Esophagus (tissue), 2 donors: Measurements from ENCODE around the gene ARMC9. TPM values are rescaled to one million over a fixed set of nuclear protein-coding genes. Genes with fewer than 3 reads are reported as not detected.
"Not testable (repeated sequence)": the region's sequence is repeated elsewhere in the genome, so short reads cannot be mapped to it uniquely, and the experiment has no call there.

Source experiments
- H3K27ac ChIP-seq, 2 donors: one replicate each; pipeline ENCODE4 v1.5.1; 2013; ENCODE audit warnings: low read depth in 2 of 2, mild to moderate bottlenecking in 2 of 2, inconsistent platforms in 1 of 2, low read length in 1 of 2, moderate library complexity in 1 of 2
- H3K27me3 ChIP-seq, 2 donors: one replicate each; pipeline ENCODE4 v1.6.1; 2013; ENCODE audit warnings: low read length in 2 of 2, control low read depth in 1 of 2, mild to moderate bottlenecking in 1 of 2; ENCODE audit not compliant: insufficient read depth in 2 of 2, control insufficient read depth in 1 of 2
- H3K36me3 ChIP-seq, 2 donors: one replicate each; pipeline ENCODE4 v1.6.1; 2013; ENCODE audit warnings: low read length in 1 of 2; ENCODE audit not compliant: control insufficient read depth in 2 of 2, insufficient read depth in 2 of 2
- H3K4me1 ChIP-seq, 2 donors: one replicate each; pipeline ENCODE4 v1.6.1; 2013; ENCODE audit warnings: low read length in 1 of 2; ENCODE audit not compliant: control insufficient read depth in 2 of 2, insufficient read depth in 2 of 2
- H3K4me3 ChIP-seq, 2 donors: one replicate each; pipeline ENCODE4 v1.5.1; 2013; ENCODE audit warnings: low read length in 2 of 2, mild to moderate bottlenecking in 2 of 2, low read depth in 1 of 2, moderate library complexity in 1 of 2
- H3K9me3 ChIP-seq, 2 donors: one replicate each; pipeline ENCODE4 v1.6.1; 2013; ENCODE audit warnings: mild to moderate bottlenecking in 2 of 2, low read depth in 1 of 2, low read length in 1 of 2, moderate library complexity in 1 of 2; ENCODE audit not compliant: control insufficient read depth in 2 of 2, insufficient read depth in 1 of 2
- WGBS, 2 donors: extraction: QIAGEN DNeasy Blood & Tissue Kit; methylation state at CpG; one replicate each; pipeline ENCODE4 v1.1.7; 2013; 5-methylcytosine and 5-hydroxymethylcytosine counted together
- polyA plus RNA-seq, 2 donors: library from polyadenylated mRNA; stranded (reverse); fragments of 200-250 nt; gene quantifications; one replicate each; pipeline ENCODE4 v1.2.3, GENCODE V29; 2013
- donor health status: healthy with polysubstance abuse.
- donor health status: Bipolar disorder and iron deficiency.

ARMC9 gene
- polyA plus RNA-seq, 2 donors = 2.9 to 3.6 TPM

GRCh38 chr2:231189171-231189530 lies 9.3 kb upstream of the ARMC9 start:
- Histone ChIP-seq H3K36me3 (no peaks in the 10 kb centered on the region), H3K4me3 (no peak overlapping the region), H3K27me3 (no peaks in the 10 kb centered on the region), H3K9me3 (no peaks in the 10 kb centered on the region), H3K27ac (no peak overlapping the region), H3K4me1 (peaks cover 0 to 4% of the 10 kb centered on the region in 2 donors)
- WGBS, 2 donors = 91 to 93% methylated on average over 8 of the region's 8 CpGs

GRCh38 chr2:231189571-231190495 lies 8.6 kb upstream of the ARMC9 start:
- Histone ChIP-seq H3K4me1 (peaks cover 0 to 4% of the 10 kb centered on the region in 2 donors), H3K9me3 (no peaks in the 10 kb centered on the region), H3K27ac (peak overlapping the region; percentile 68 to 84), H3K4me3 (peak overlapping the region in 1 of 2 donors; percentile 15), H3K27me3 (no peaks in the 10 kb centered on the region), H3K36me3 (no peaks in the 10 kb centered on the region)
- 57 to 60% methylated on average over 21 to 22 of the region's 22 CpGs for WGBS, 2 donors

GRCh38 chr2:231190531-231191197 lies 7.8 kb upstream of the ARMC9 start:
- H3K4me1 ChIP-seq = peaks cover 0 to 4% of the 10 kb centered on the region in 2 donors
- no peaks in the 10 kb centered on the region for H3K36me3 ChIP-seq
- H3K9me3 ChIP-seq = no peaks in the 10 kb centered on the region
- 9 to 13% methylated on average over 36 to 42 of the region's 42 CpGs for WGBS, 2 donors
- H3K27me3 ChIP-seq = no peaks in the 10 kb centered on the region
- H3K27ac ChIP-seq = peak overlapping the region; percentile 68 to 84
- H3K4me3 ChIP-seq = peak overlapping the region in 1 of 2 donors; percentile 24

GRCh38 chr2:231191896-231192872 lies 6.2 kb upstream of the ARMC9 start:
- WGBS, 2 donors = 62 to 67% methylated on average over 19 of the region's 19 CpGs
- no peak overlapping the region for H3K4me3 ChIP-seq

GRCh38 chr2:231193216-231193615 lies 5.2 kb upstream of the ARMC9 start:
- Histone ChIP-seq H3K4me3 (no peak overlapping the region), H3K27me3 (no peaks in the 10 kb centered on the region), H3K27ac (no peak overlapping the region), H3K9me3 (no peaks in the 10 kb centered on the region), H3K4me1 (peaks cover 2 to 4% of the 10 kb centered on the region in 2 donors), H3K36me3 (no peaks in the 10 kb centered on the region)
- 82 to 83% methylated on average over 3 of the region's 3 CpGs for WGBS, 2 donors

More at GRCh38 chr2:231191896-231192872, 6.2 kb upstream of the ARMC9 start:
- Histone ChIP-seq H3K27ac (peak overlapping the region in 1 of 2 donors; percentile 40), H3K27me3 (no peaks in the 10 kb centered on the region), H3K9me3 (no peaks in the 10 kb centered on the region), H3K4me1 (peaks cover 0 to 4% of the 10 kb centered on the region in 2 donors), H3K36me3 (no peaks in the 10 kb centered on the region)

GRCh38 chr2:231196592-231196991 lies 1.8 kb upstream of the ARMC9 start:
- WGBS, 2 donors = 87 to 88% methylated on average over 5 of the region's 5 CpGs

GRCh38 chr2:231197196-231197595 lies 1.2 kb upstream of the ARMC9 start:
- not testable (repeated sequence) for H3K27me3 ChIP-seq, H3K36me3 ChIP-seq, H3K9me3 ChIP-seq, H3K27ac ChIP-seq, H3K4me1 ChIP-seq, H3K4me3 ChIP-seq
- 86 to 91% methylated on average over 7 of the region's 7 CpGs for WGBS, 2 donors

More at GRCh38 chr2:231196592-231196991, 1.8 kb upstream of the ARMC9 start:
- no peaks in the 10 kb centered on the region for H3K9me3 ChIP-seq
- no peak overlapping the region for H3K4me3 ChIP-seq
- no peaks in the 10 kb centered on the region for H3K27me3 ChIP-seq
- H3K27ac ChIP-seq = no peak overlapping the region
- peaks cover 3 to 6% of the 10 kb centered on the region in 2 donors for H3K4me1 ChIP-seq
- H3K36me3 ChIP-seq = no peaks in the 10 kb centered on the region

- no peaks in the 10 kb centered on the region for H3K36me3 ChIP-seq
- WGBS, 2 donors = 21% methylated on average over 11 of the region's 11 CpGs
- peak overlapping the region; percentile 83 to 98 for H3K4me3 ChIP-seq
- no peaks in the 10 kb centered on the region for H3K9me3 ChIP-seq
- H3K27ac ChIP-seq = peak overlapping the region; percentile 44 to 76
- no peaks in the 10 kb centered on the region for H3K27me3 ChIP-seq
- H3K4me1 ChIP-seq = peaks cover 3 to 6% of the 10 kb centered on the region in 2 donors
Measured at GRCh38 chr2:231197706-231198290, 633 bp upstream of the ARMC9 start.
